Suprapubic skin (tissue), 4 donors: ENCODE data around the gene CCDC85A.

Experiments used
- CTCF ChIP-seq, 2 donors: fragments of 200-600 bp in 1 of 2; fragments of 450-650 bp in 1 of 2; sonication (generic) in 1 of 2; IDR thresholded peaks; one replicate each; pipeline ENCODE4 v1.5.1; 2016 to 2019; ENCODE audit warnings: antibody characterized with exemption in 2 of 2, mild to moderate bottlenecking in 1 of 2, moderate library complexity in 1 of 2
- POLR2A ChIP-seq, 2 donors: fragments of 450-650 bp; IDR thresholded peaks; one replicate each; pipeline ENCODE4 v1.6.1; 2017; ENCODE audit warnings: antibody characterized with exemption in 2 of 2, mild to moderate bottlenecking in 2 of 2, moderate library complexity in 2 of 2
- POLR2AphosphoS5 ChIP-seq, 3 donors: sonication (generic); formaldehyde crosslinking; IDR thresholded peaks; one replicate each; pipeline ENCODE4 v1.6.1; 2017; ENCODE audit warnings: antibody characterized with exemption in 3 of 3

GRCh38 chr2:56185582-56186046 is 1.8 kb downstream of the CCDC85A start:
- no peak for TF ChIP-seq POLR2AphosphoS5 (IDR thresholded peaks at IDR 0.05)
- TF ChIP-seq CTCF (IDR thresholded peaks at IDR 0.05): no peak
- TF ChIP-seq POLR2A (IDR thresholded peaks at IDR 0.05): no peak
